Liver (tissue), 9 donors: ENCODE results near the gene RHBDD3. TPM values are rescaled to one million over a fixed set of nuclear protein-coding genes. Genes with fewer than 3 reads are reported as not detected.
A peak's percentile ranks its signal among the peaks of the same experiment; 100 is the strongest.

Experiments
- DNase-seq: peaks from one replicate; pipeline ENCODE4 v3.0.0-alpha.2; 2017; ENCODE audit warnings: low spot score
- H3K27ac ChIP-seq, 2 donors: one replicate each; pipeline ENCODE4 v1.7.0; 2013; ENCODE audit warnings: inconsistent platforms in 2 of 2, low read length in 2 of 2, control low read depth in 1 of 2, low read depth in 1 of 2, mild to moderate bottlenecking in 1 of 2
- H3K27me3 ChIP-seq, 4 donors: one replicate each; pipeline versions ENCODE4 v1.6.1 to v1.7.0; 2013; ENCODE audit warnings: low read length in 3 of 4, inconsistent platforms in 1 of 4, mild to moderate bottlenecking in 1 of 4, moderate library complexity in 1 of 4; ENCODE audit not compliant: control insufficient read depth in 4 of 4, insufficient read depth in 4 of 4
- H3K36me3 ChIP-seq, 4 donors: one replicate each; pipeline versions ENCODE4 v1.6.1 to v1.7.0; 2013; ENCODE audit warnings: low read length in 3 of 4, mild to moderate bottlenecking in 3 of 4, low read depth in 1 of 4, moderate library complexity in 1 of 4; ENCODE audit not compliant: control insufficient read depth in 4 of 4, insufficient read depth in 3 of 4
- H3K4me1 ChIP-seq, 4 donors: one replicate each; pipeline versions ENCODE4 v1.6.1 to v1.7.0; 2013; ENCODE audit warnings: low read length in 3 of 4, mild to moderate bottlenecking in 3 of 4, moderate library complexity in 1 of 4; ENCODE audit not compliant: control insufficient read depth in 4 of 4, insufficient read depth in 4 of 4
- H3K4me3 ChIP-seq, 3 donors: one replicate each; pipeline versions ENCODE4 v1.6.1 to v1.7.0; 2013; ENCODE audit warnings: low read length in 3 of 3, control low read depth in 1 of 3, low read depth in 1 of 3, mild to moderate bottlenecking in 1 of 3
- H3K9ac ChIP-seq, 2 donors: one replicate each; pipeline ENCODE4 v1.7.0; 2013; ENCODE audit warnings: low read length in 2 of 2, mild to moderate bottlenecking in 2 of 2, moderate library complexity in 2 of 2, control low read depth in 1 of 2, low read depth in 1 of 2
- H3K9me3 ChIP-seq, 4 donors: one replicate each; pipeline versions ENCODE4 v1.6.1 to v1.7.0; 2013; ENCODE audit warnings: low read length in 3 of 4; ENCODE audit not compliant: control insufficient read depth in 4 of 4
- EGR1 ChIP-seq, 2 donors: IDR thresholded peaks; 2 replicates each; pipeline ENCODE4 v1.6.1; 2016 to 2018; ENCODE audit warnings: antibody characterized with exemption in 2 of 2, low read depth in 2 of 2
- FOXA1 ChIP-seq: IDR thresholded peaks from 2 replicates; pipeline ENCODE4 v1.6.1; 2016; ENCODE audit warnings: antibody characterized with exemption
- FOXA2 ChIP-seq: IDR thresholded peaks from 2 replicates; pipeline ENCODE4 v1.6.1; 2016; ENCODE audit warnings: antibody characterized with exemption
- HNF4A ChIP-seq, 2 donors: conservative IDR thresholded peaks; 2 replicates each; pipeline ENCODE4 v1.6.1; 2016; ENCODE audit warnings: antibody characterized with exemption in 2 of 2, mild to moderate bottlenecking in 2 of 2
- HNF4G ChIP-seq: IDR thresholded peaks from 2 replicates; pipeline ENCODE4 v1.6.1; 2016; ENCODE audit warnings: antibody characterized with exemption
- JUND ChIP-seq, 2 donors: IDR thresholded peaks; 2 replicates each; pipeline ENCODE4 v1.6.1; 2016; ENCODE audit warnings: antibody characterized with exemption in 2 of 2
- NR2F2 ChIP-seq: IDR thresholded peaks from 2 replicates; pipeline ENCODE4 v1.6.1; 2016; ENCODE audit warnings: antibody characterized with exemption
- RAD21 ChIP-seq, 2 donors: IDR thresholded peaks; 2 replicates each; pipeline ENCODE4 v1.6.1; 2016; ENCODE audit warnings: antibody characterized with exemption in 2 of 2, mild to moderate bottlenecking in 2 of 2
- RXRA ChIP-seq, 2 donors: IDR thresholded peaks; 2 replicates each; pipeline ENCODE4 v1.6.1; 2017 to 2018; ENCODE audit warnings: antibody characterized with exemption in 2 of 2, mild to moderate bottlenecking in 1 of 2
- SP1 ChIP-seq: IDR thresholded peaks from 2 replicates; pipeline ENCODE4 v1.6.1; 2018; ENCODE audit warnings: antibody characterized with exemption, mild to moderate bottlenecking
- TAF1 ChIP-seq: conservative IDR thresholded peaks from 2 replicates; pipeline ENCODE4 v1.6.1; 2016; ENCODE audit warnings: antibody characterized with exemption, mild to moderate bottlenecking
- YY1 ChIP-seq: IDR thresholded peaks from 2 replicates; pipeline ENCODE4 v1.6.1; 2016; ENCODE audit warnings: antibody characterized with exemption, mild to moderate bottlenecking
- WGBS: extraction: QIAGEN DNeasy Blood & Tissue Kit; methylation state at CpG from one replicate; pipeline ENCODE4 v1.1.7; 2013; 5-methylcytosine and 5-hydroxymethylcytosine counted together
- polyA plus RNA-seq, 2 donors: library from polyadenylated mRNA; stranded (reverse) in 1 of 2; unstranded in 1 of 2; fragments of 200-250 nt in 1 of 2; fragments of >200 nt in 1 of 2; fragmentation: Nextera tagmentation in 1 of 2; extraction: Ambion mirVana in 1 of 2; gene quantifications; one replicate each; pipeline versions ENCODE4 v1.2.1 to v1.2.3, GENCODE V29; 2013 to 2015
- total RNA-seq, 2 donors: library from RNA; depleted of rRNA; stranded (reverse); fragments of >200 nt; gene quantifications; one replicate each; pipeline ENCODE4 v1.2.3, GENCODE V29; 2014
- TF ChIP-seq, protein P1 (sequence below): fragments of 150-350 bp; IDR thresholded peaks from 2 replicates; pipeline ENCODE4 v1.5.1; 2017; ENCODE audit warnings: improper control_type of control experiment, low read depth, low read length; ENCODE audit not compliant: missing input control
- TF ChIP-seq, protein P2 (sequence below): IDR thresholded peaks from 2 replicates; pipeline ENCODE4 v1.6.1; 2016; ENCODE audit warnings: antibody characterized with exemption
- TF ChIP-seq, protein P3 (sequence below): IDR thresholded peaks from 2 replicates; pipeline ENCODE4 v1.6.1; 2016; ENCODE audit warnings: antibody characterized with exemption
- TF ChIP-seq, protein P4 (sequence below): IDR thresholded peaks from 2 replicates; pipeline ENCODE4 v1.6.1; 2016; ENCODE audit warnings: antibody characterized with exemption
- donor health status: healthy.
- donor health status: healthy.
- donor health status: healthy.
- donor health status: healthy.
- donor health status: healthy.

Gene RHBDD3
- total and polyA plus RNA-seq, 4 donors: 14.3 to 26.5 (median 18.3) TPM

DNA sequence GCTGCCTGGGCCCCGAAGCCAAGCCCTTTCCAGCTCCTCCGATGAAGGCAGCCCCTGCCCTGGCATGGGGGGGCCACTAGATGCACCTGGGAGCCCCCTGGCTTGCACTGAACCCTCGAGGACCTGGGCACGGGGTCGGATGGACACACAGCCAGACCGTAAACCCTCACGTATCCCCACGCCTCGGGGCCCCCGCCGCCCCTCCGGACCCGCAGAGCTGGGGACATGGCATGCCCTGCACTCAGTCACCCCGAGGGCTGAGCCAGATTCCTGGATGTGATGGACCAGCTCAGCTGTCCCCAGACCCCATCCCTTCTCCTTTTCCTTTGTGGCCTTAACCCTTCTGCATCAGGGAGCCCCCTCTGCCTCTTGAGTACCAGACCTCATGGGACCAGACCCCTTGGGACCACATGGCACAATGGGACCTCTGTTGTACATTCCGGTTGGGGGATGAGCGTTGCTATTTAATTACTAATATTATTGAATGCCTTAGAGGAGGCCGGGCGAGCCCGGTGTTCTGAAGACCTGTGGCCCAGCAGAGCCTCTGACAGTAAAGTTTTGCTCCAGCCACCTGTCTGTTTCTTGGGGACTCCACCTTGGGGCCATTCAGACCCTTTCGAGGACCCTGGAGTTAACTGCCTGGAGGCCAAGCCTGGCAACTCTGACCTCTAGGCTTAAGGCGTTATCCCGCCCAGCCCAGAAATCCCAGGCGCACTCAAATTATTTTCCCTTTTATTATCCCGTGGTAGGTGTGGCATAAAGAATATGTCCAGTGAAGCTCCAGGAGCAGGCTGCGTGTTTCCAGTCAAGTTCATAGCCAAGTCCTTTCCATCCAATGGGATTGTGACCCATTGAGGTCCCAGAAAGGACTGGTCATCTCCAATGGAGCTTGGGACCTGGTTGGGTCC, 44.7 kb upstream of the RHBDD3 start:
- TF ChIP-seq, protein P1, sequence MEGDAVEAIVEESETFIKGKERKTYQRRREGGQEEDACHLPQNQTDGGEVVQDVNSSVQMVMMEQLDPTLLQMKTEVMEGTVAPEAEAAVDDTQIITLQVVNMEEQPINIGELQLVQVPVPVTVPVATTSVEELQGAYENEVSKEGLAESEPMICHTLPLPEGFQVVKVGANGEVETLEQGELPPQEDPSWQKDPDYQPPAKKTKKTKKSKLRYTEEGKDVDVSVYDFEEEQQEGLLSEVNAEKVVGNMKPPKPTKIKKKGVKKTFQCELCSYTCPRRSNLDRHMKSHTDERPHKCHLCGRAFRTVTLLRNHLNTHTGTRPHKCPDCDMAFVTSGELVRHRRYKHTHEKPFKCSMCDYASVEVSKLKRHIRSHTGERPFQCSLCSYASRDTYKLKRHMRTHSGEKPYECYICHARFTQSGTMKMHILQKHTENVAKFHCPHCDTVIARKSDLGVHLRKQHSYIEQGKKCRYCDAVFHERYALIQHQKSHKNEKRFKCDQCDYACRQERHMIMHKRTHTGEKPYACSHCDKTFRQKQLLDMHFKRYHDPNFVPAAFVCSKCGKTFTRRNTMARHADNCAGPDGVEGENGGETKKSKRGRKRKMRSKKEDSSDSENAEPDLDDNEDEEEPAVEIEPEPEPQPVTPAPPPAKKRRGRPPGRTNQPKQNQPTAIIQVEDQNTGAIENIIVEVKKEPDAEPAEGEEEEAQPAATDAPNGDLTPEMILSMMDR: no peak
- TF ChIP-seq FOXA1 (no peak), RXRA (IDR thresholded peaks at IDR 0.05) (no peak), YY1 (no peak), HNF4G (no peak), TAF1 (no peak), EGR1 (IDR thresholded peaks at IDR 0.05; ENCODE audit: low read depth in 2 of 2) (no peak), RAD21 (IDR thresholded peaks at IDR 0.05) (no peak), SP1 (no peak)
- TF ChIP-seq, protein P2, sequence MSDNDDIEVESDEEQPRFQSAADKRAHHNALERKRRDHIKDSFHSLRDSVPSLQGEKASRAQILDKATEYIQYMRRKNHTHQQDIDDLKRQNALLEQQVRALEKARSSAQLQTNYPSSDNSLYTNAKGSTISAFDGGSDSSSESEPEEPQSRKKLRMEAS: no peak
- TF ChIP-seq, protein P3, sequence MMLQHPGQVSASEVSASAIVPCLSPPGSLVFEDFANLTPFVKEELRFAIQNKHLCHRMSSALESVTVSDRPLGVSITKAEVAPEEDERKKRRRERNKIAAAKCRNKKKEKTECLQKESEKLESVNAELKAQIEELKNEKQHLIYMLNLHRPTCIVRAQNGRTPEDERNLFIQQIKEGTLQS: no peak
- TF ChIP-seq, protein P4, sequence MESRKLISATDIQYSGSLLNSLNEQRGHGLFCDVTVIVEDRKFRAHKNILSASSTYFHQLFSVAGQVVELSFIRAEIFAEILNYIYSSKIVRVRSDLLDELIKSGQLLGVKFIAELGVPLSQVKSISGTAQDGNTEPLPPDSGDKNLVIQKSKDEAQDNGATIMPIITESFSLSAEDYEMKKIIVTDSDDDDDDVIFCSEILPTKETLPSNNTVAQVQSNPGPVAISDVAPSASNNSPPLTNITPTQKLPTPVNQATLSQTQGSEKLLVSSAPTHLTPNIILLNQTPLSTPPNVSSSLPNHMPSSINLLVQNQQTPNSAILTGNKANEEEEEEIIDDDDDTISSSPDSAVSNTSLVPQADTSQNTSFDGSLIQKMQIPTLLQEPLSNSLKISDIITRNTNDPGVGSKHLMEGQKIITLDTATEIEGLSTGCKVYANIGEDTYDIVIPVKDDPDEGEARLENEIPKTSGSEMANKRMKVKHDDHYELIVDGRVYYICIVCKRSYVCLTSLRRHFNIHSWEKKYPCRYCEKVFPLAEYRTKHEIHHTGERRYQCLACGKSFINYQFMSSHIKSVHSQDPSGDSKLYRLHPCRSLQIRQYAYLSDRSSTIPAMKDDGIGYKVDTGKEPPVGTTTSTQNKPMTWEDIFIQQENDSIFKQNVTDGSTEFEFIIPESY: no peak
- H3K27me3 ChIP-seq: peaks cover 0 to 4% (median 0%) of the 10 kb centered on the region in 4 donors
- no peak overlapping the region for H3K27ac ChIP-seq
- H3K4me3 ChIP-seq: no peak overlapping the region
- H3K9ac ChIP-seq: no peak overlapping the region
- no peaks in the 10 kb centered on the region for H3K9me3 ChIP-seq
- peaks cover 13 to 55% (median 25%) of the 10 kb centered on the region in 4 donors for H3K4me1 ChIP-seq
- DNase-seq: no peak
- H3K36me3 ChIP-seq: no peaks in the 10 kb centered on the region
- WGBS: 94% methylated on average over 25 of the region's 25 CpGs

DNA sequence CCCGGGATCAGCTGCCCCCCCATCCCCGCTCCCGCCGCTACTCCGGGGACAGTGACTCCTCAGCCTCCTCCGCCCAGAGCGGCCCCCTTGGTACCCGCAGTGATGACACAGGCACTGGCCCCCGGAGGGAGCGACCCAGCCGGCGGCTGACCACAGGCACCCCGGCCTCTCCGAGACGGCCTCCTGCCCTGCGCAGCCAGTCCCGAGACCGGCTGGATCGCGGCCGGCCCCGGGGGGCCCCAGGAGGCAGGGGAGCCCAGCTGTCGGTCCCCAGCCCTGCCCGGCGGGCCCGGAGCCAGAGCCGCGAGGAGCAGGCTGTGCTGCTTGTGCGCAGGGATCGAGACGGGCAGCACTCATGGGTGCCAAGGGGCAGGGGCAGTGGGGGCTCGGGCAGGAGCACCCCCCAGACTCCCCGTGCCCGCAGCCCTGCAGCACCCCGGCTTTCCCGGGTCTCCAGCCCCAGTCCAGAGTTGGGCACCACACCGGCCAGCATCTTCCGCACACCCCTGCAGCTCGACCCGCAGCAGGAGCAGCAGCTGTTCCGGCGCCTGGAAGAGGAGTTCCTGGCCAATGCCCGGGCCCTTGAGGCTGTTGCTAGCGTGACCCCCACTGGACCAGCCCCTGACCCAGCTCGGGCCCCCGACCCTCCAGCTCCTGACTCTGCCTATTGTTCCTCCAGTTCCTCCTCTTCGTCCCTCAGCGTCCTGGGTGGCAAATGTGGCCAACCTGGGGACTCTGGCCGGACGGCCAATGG, 43.9 kb upstream of the RHBDD3 start:
- no peak overlapping the region for H3K4me3 ChIP-seq
- no peak for DNase-seq
- H3K9ac ChIP-seq: no peak overlapping the region
- TF ChIP-seq RXRA (IDR thresholded peaks at IDR 0.05) (no peak), JUND (IDR thresholded peaks at IDR 0.05) (no peak), FOXA2 (no peak), HNF4A (conservative IDR thresholded peaks at IDR 0.05) (no peak), FOXA1 (no peak), RAD21 (IDR thresholded peaks at IDR 0.05) (no peak), EGR1 (IDR thresholded peaks at IDR 0.05; ENCODE audit: low read depth in 2 of 2) (no peak), YY1 (no peak), NR2F2 (no peak)
- TF ChIP-seq, protein P4: no peak
- TF ChIP-seq, protein P3: no peak
- TF ChIP-seq, protein P1: no peak
- TF ChIP-seq, protein P2: no peak

More for the DNA sequence above, 43.9 kb upstream of the RHBDD3 start:
- 77% methylated on average over 50 of the region's 50 CpGs for WGBS
- Histone ChIP-seq H3K27ac (peak overlapping the region; percentile 1 to 50), H3K4me1 (peaks cover 14 to 60% (median 28%) of the 10 kb centered on the region in 4 donors), H3K27me3 (peaks cover 0 to 4% (median 0%) of the 10 kb centered on the region in 4 donors), H3K9me3 (no peaks in the 10 kb centered on the region), H3K36me3 (no peaks in the 10 kb centered on the region)
